OCI-LY7 (cell line): ENCODE results near the gene ANO2. TPM values are rescaled to one million over a fixed set of nuclear protein-coding genes. Genes with fewer than 3 reads are reported as not detected.

ENCODE experiments used
- BruUV-seq: library from RNA; stranded (reverse); fragments of 400-500 nt; replicated peaks from 2 replicates; lab custom pipeline; 2021; lab: Mats Ljungman, UMichigan
- CTCF ChIA-PET: fragments of 300-600 bp; sonication (Branson Sonifier 250); formaldehyde crosslinking; loops from one replicate; lab custom pipeline; 2022; ENCODE audit warnings: antibody characterized with exemption; ENCODE audit not compliant: unreplicated experiment; lab: Charles Lee
- POLR2A ChIA-PET: fragments of 300-600 bp; sonication (Branson Sonifier 250); formaldehyde crosslinking; loops from one replicate; lab custom pipeline; 2022; ENCODE audit warnings: antibody characterized with exemption; lab: Charles Lee
- DNase-seq: peaks from one replicate; pipeline ENCODE4 v3.0.0-alpha.2; 2015; ENCODE audit warnings: low spot score
- H2AFZ ChIP-seq: fragments of 200-600 bp; sonication (generic), shearing (Covaris generic); 2 replicates; pipeline ENCODE4 v1.6.1; 2014; ENCODE audit warnings: mild to moderate bottlenecking, antibody characterized with exemption, low read length, moderate library complexity
- H3K27ac ChIP-seq: fragments of 200-600 bp; sonication (generic); 2 replicates; pipeline ENCODE4 v1.5.1; 2014; ENCODE audit warnings: mixed run types, low read depth, mild to moderate bottlenecking, moderate library complexity, low read length, inconsistent platforms; ENCODE audit not compliant: poor library complexity, severe bottlenecking
- H3K36me3 ChIP-seq: fragments of 200-600 bp; sonication (generic); 2 replicates; pipeline ENCODE4 v1.6.1; 2014; ENCODE audit warnings: mild to moderate bottlenecking, antibody characterized with exemption, low read length, moderate library complexity, mixed read lengths; ENCODE audit not compliant: insufficient read depth
- H3K4me1 ChIP-seq: fragments of 200-600 bp; sonication (generic); 2 replicates; pipeline ENCODE4 v1.5.1; 2014; ENCODE audit warnings: mild to moderate bottlenecking, low read length; ENCODE audit not compliant: insufficient read depth, poor library complexity, severe bottlenecking
- H3K4me2 ChIP-seq: fragments of 200-600 bp; sonication (generic); 2 replicates; pipeline ENCODE4 v1.6.1; 2014; ENCODE audit warnings: mild to moderate bottlenecking, low read length
- H3K4me3 ChIP-seq: fragments of 200-600 bp; sonication (generic); 2 replicates; pipeline ENCODE4 v1.5.1; 2014; ENCODE audit warnings: mild to moderate bottlenecking, low read depth, low read length; ENCODE audit not compliant: poor library complexity, severe bottlenecking
- H3K79me2 ChIP-seq: fragments of 200-600 bp; sonication (generic); 2 replicates; pipeline ENCODE4 v1.6.1; 2016; ENCODE audit warnings: low read depth, mild to moderate bottlenecking, low read length, moderate library complexity, mixed read lengths; ENCODE audit not compliant: insufficient read depth
- H3K9me2 ChIP-seq: fragments of 200-600 bp; sonication (generic); 2 replicates; pipeline ENCODE4 v1.6.1; 2016; ENCODE audit warnings: mild to moderate bottlenecking, low read length, mixed read lengths; ENCODE audit not compliant: insufficient read depth
- H3K9me3 ChIP-seq: fragments of 200-600 bp; sonication (generic); 2 replicates; pipeline ENCODE4 v1.6.1; 2014; ENCODE audit warnings: mild to moderate bottlenecking, mixed run types, low read length, mixed read lengths
- H4K20me1 ChIP-seq: fragments of 200-600 bp; sonication (generic); 2 replicates; pipeline ENCODE4 v1.6.1; 2014; ENCODE audit warnings: mild to moderate bottlenecking, antibody characterized with exemption, low read length, moderate library complexity, mixed read lengths; ENCODE audit not compliant: insufficient read depth
- CTCF ChIP-seq: fragments of 200-600 bp; sonication (generic); conservative IDR thresholded peaks from 2 replicates; pipeline ENCODE4 v1.5.1; 2014; ENCODE audit warnings: mild to moderate bottlenecking, antibody characterized with exemption, low read length, moderate library complexity, mixed read lengths
- EZH2phosphoT487 ChIP-seq: fragments of 200-600 bp; sonication (generic); IDR thresholded peaks from 2 replicates; pipeline ENCODE4 v1.6.1; 2018; ENCODE audit warnings: low read depth, borderline replicate concordance, mild to moderate bottlenecking, mixed run types, antibody characterized with exemption, low read length, moderate library complexity, mixed read lengths
- intact Hi-C: fragments of 100-400 bp; cut with micrococcal nuclease; formaldehyde crosslinking; loops from one replicate; pipeline ENCODE4 v1.10.0; 2022; ENCODE audit not compliant: unreplicated experiment
- total RNA-seq, 2 experiments: library from RNA; depleted of rRNA in 1 of 2; stranded (reverse); fragments of >200 nt in 1 of 2; shearing (Covaris generic) in 1 of 2; gene quantifications; 2 replicates each; pipeline ENCODE4 v1.2.3, GENCODE V29; 2014 to 2022

ANO2 gene
- total RNA-seq, 2 experiments from 2014 or later, result not detected

- Histone ChIP-seq H3K9me3 (no peaks in the 10 kb centered on the region), H4K20me1 (no peaks in the 10 kb centered on the region), H3K9me2 (no peaks in the 10 kb centered on the region), H3K27ac (no peak overlapping the region), H3K36me3 (no peaks in the 10 kb centered on the region), H3K4me2 (no peak overlapping the region), H2AFZ (no peak overlapping the region), H3K79me2 (no peaks in the 10 kb centered on the region), H3K4me3 (no peak overlapping the region), H3K4me1 (no peaks in the 10 kb centered on the region)
- POLR2A ChIA-PET, result interaction anchor here (0.6 to 0.7 kb wide), 2 partner anchors 258 to 929 kb away, joined by 3 read pairs; no protein-coding TSS in a partner anchor
- CTCF ChIA-PET, result no interaction called here
- no TSS peak for BruUV-seq
- intact Hi-C loops, result no loop called here
- DNase-seq, result no peak
- TF ChIP-seq EZH2phosphoT487 (no peak), CTCF (no peak)
Measured at GRCh38 chr12:5561846-5562245, 383.2 kb downstream of the ANO2 start.

- no peak overlapping the region for H3K27ac ChIP-seq
- no peaks in the 10 kb centered on the region for H3K4me1 ChIP-seq
- POLR2A ChIA-PET, result no interaction called here
- DNase-seq, result no peak
- H4K20me1 ChIP-seq, result no peaks in the 10 kb centered on the region
- no peaks in the 10 kb centered on the region for H3K9me3 ChIP-seq
- CTCF ChIA-PET, result no interaction called here
- H3K79me2 ChIP-seq, result no peaks in the 10 kb centered on the region
- no peak overlapping the region for H3K4me2 ChIP-seq
- TF ChIP-seq CTCF (no peak), EZH2phosphoT487 (no peak)
- H3K36me3 ChIP-seq, result no peaks in the 10 kb centered on the region
- intact Hi-C loops, result no loop called here
- H3K9me2 ChIP-seq, result no peaks in the 10 kb centered on the region
- no peak overlapping the region for H3K4me3 ChIP-seq
- no TSS peak for BruUV-seq
- no peak overlapping the region for H2AFZ ChIP-seq
Measured at GRCh38 chr12:5561057-5561456, 384.0 kb downstream of the ANO2 start.

GRCh38 chr12:5560265-5560664, 384.8 kb downstream of the ANO2 start:
- CTCF ChIA-PET, result interaction anchor here (0.6 kb wide), 1 partner anchor 644 kb away, joined by 3 read pairs; no protein-coding TSS in a partner anchor
- POLR2A ChIA-PET, result no interaction called here
- Histone ChIP-seq H3K79me2 (no peaks in the 10 kb centered on the region), H3K9me3 (no peaks in the 10 kb centered on the region), H3K27ac (no peak overlapping the region), H2AFZ (no peak overlapping the region), H4K20me1 (no peaks in the 10 kb centered on the region), H3K4me3 (no peak overlapping the region), H3K4me1 (no peaks in the 10 kb centered on the region), H3K36me3 (no peaks in the 10 kb centered on the region), H3K9me2 (no peaks in the 10 kb centered on the region), H3K4me2 (no peak overlapping the region)
- BruUV-seq, result no TSS peak
- no peak for DNase-seq
- TF ChIP-seq EZH2phosphoT487 (no peak), CTCF (no peak)
- intact Hi-C loops, result no loop called here
